ENCODE results near the gene PPFIBP2. TPM values are rescaled to one million over a fixed set of nuclear protein-coding genes. Genes with fewer than 3 reads are reported as not detected.

Gene PPFIBP2
- total RNA-seq, 1 experiment from 2014 or later: 13.9 TPM

DNA sequence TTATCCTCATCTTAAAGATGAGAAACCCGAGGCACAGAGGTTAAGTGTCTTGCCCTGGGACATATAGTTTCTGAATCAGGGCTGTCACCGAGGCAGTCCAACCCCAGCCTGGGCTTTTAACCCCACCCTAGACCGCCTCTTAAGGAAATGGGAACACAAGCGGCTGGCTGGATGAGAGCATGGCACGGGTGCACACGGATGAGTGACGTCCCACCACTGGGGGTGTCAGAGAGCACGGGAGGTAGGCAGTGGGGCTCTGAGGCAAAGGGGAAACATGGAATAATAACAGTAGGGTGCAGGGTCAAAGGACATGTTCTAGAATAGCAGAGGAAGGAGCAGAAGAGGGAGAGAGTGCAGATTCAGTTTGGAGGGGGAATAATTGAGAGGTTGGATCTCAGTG lies 22.3 kb downstream of the PPFIBP2 start:
- ChIA-PET POLR2A (ENCODE audit: unreplicated experiment) (no interaction called here), CTCF (no interaction called here)
- Histone ChIP-seq H3K27ac (no peak overlapping the region), H3K79me2 (ENCODE audit: low read depth) (no peaks in the 10 kb centered on the region), H3K4me2 (no peak overlapping the region), H3K27me3 (ENCODE audit: insufficient read depth, low read depth) (no peaks in the 10 kb centered on the region), H3K36me3 (ENCODE audit: low read depth) (no peaks in the 10 kb centered on the region), H3K4me1 (replicated peaks; ENCODE audit: insufficient read depth) (peaks cover 20% of the 10 kb centered on the region), H3F3A (ENCODE audit: insufficient read depth, low read depth) (peaks cover 6% of the 10 kb centered on the region; the same call in 1 of the 2 replicates), H3K9me2 (ENCODE audit: insufficient read depth) (no peaks in the 10 kb centered on the region), H3K9me3 (ENCODE audit: insufficient read depth, low read depth) (no peaks in the 10 kb centered on the region), H4K20me1 (ENCODE audit: insufficient read depth) (no peaks in the 10 kb centered on the region), H3K4me3 (no peak overlapping the region), H2AFZ (no peak overlapping the region)
- TF ChIP-seq EZH2 (IDR thresholded peaks at IDR 0.05; ENCODE audit: low read depth) (no peak), CTCF (conservative IDR thresholded peaks at IDR 0.05) (no peak)
- no peak for DNase-seq
- no TSS peak for BruUV-seq (replicated peaks)
- intact Hi-C loops (cut with micrococcal nuclease; ENCODE audit: unreplicated experiment): no loop called here

- Histone ChIP-seq H2AFZ (no peak overlapping the region), H3K27me3 (ENCODE audit: insufficient read depth, low read depth) (no peaks in the 10 kb centered on the region), H3F3A (ENCODE audit: insufficient read depth, low read depth) (peaks cover 7% of the 10 kb centered on the region; the same call in 1 of the 2 replicates), H3K9me3 (ENCODE audit: insufficient read depth, low read depth) (no peaks in the 10 kb centered on the region), H4K20me1 (ENCODE audit: insufficient read depth) (no peaks in the 10 kb centered on the region), H3K4me3 (no peak overlapping the region), H3K9me2 (ENCODE audit: insufficient read depth) (no peaks in the 10 kb centered on the region), H3K36me3 (ENCODE audit: low read depth) (no peaks in the 10 kb centered on the region), H3K79me2 (ENCODE audit: low read depth) (no peaks in the 10 kb centered on the region), H3K4me2 (no peak overlapping the region), H3K4me1 (replicated peaks; ENCODE audit: insufficient read depth) (peaks cover 31% of the 10 kb centered on the region), H3K27ac (no peak overlapping the region)
- TF ChIP-seq CTCF (conservative IDR thresholded peaks at IDR 0.05) (no peak), EZH2 (IDR thresholded peaks at IDR 0.05; ENCODE audit: low read depth) (no peak)
- POLR2A ChIA-PET (ENCODE audit: unreplicated experiment): no interaction called here
- no peak for DNase-seq
- CTCF ChIA-PET: no interaction called here
- no TSS peak for BruUV-seq (replicated peaks)
- intact Hi-C loops (cut with micrococcal nuclease; ENCODE audit: unreplicated experiment): no loop called here
These were observed 23.5 kb downstream of the PPFIBP2 start for GRCh38 chr11:7537265-7537664.

DNA sequence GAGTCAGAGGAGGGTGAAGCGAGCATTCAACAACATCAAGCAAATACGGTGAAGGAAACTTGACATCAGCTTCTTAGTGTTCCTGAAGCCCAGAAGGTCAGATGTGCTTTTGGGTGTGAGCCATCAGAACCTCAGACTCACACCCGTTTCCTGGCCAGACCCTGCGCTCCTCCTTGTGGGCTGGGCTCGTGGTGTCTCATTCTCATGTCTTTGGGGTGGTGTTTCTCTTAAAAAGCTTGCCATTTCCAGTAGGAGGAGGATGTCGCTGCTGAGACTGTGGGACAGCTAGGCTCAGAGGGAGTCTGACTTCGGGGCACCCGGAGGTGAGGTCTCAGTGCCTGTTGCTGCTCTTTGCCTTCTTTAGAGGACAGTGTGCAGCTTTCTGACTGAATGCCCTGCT lies 24.2 kb downstream of the PPFIBP2 start:
- Histone ChIP-seq H3K79me2 (ENCODE audit: low read depth) (no peaks in the 10 kb centered on the region), H3K4me3 (no peak overlapping the region), H3K4me1 (replicated peaks; ENCODE audit: insufficient read depth) (peaks cover 31% of the 10 kb centered on the region), H3K36me3 (ENCODE audit: low read depth) (no peaks in the 10 kb centered on the region), H3K27me3 (ENCODE audit: insufficient read depth, low read depth) (no peaks in the 10 kb centered on the region), H3K27ac (no peak overlapping the region), H3K9me2 (ENCODE audit: insufficient read depth) (no peaks in the 10 kb centered on the region), H3K9me3 (ENCODE audit: insufficient read depth, low read depth) (no peaks in the 10 kb centered on the region), H3F3A (ENCODE audit: insufficient read depth, low read depth) (peaks cover 7% of the 10 kb centered on the region; the same call in 1 of the 2 replicates), H3K4me2 (no peak overlapping the region), H2AFZ (no peak overlapping the region), H4K20me1 (ENCODE audit: insufficient read depth) (no peaks in the 10 kb centered on the region)
- TF ChIP-seq CTCF (conservative IDR thresholded peaks at IDR 0.05) (no peak), EZH2 (IDR thresholded peaks at IDR 0.05; ENCODE audit: low read depth) (no peak)
- ChIA-PET CTCF (no interaction called here), POLR2A (ENCODE audit: unreplicated experiment) (no interaction called here)
- intact Hi-C loops (cut with micrococcal nuclease; ENCODE audit: unreplicated experiment): no loop called here
- BruUV-seq (replicated peaks): no TSS peak
- DNase-seq: no peak
